Measurements from ENCODE around the gene RPTOR.

- TF ChIP-seq RAD21 (conservative IDR thresholded peaks at IDR 0.05) (no peak), CTCF (IDR thresholded peaks at IDR 0.05; ENCODE audit: poor library complexity, severe bottlenecking) (no peak), EZH2 (IDR thresholded peaks at IDR 0.05; ENCODE audit: borderline replicate concordance, insufficient read depth, low read length, poor library complexity, severe bottlenecking) (no peak), POLR2AphosphoS5 (IDR thresholded peaks at IDR 0.05) (no peak), REST (IDR thresholded peaks at IDR 0.05; ENCODE audit: borderline replicate concordance) (no peak), TAF1 (IDR thresholded peaks at IDR 0.05; ENCODE audit: low read depth) (no peak), EP300 (conservative IDR thresholded peaks at IDR 0.05; ENCODE audit: poor library complexity, severe bottlenecking) (no peak)
Observed at GRCh38 chr17:80805032-80805751, 260.6 kb downstream of the RPTOR start.
